Endothelial cell of umbilical vein (primary cell): ENCODE data around the gene RGPD6. TPM values are rescaled to one million over a fixed set of nuclear protein-coding genes. Genes with fewer than 3 reads are reported as not detected.
"Not testable (repeated sequence)": the region's sequence is repeated elsewhere in the genome, so short reads cannot be mapped to it uniquely, and the experiment has no call there.

ENCODE experiments used
- BruUV-seq: library from RNA; stranded (reverse); fragments of 400-500 nt; replicated peaks from 2 replicates; lab custom pipeline; 2021; lab: Mats Ljungman, UMichigan
- CTCF ChIA-PET: fragments of 300-600, 350-600 bp; sonication (Branson Sonifier 250); formaldehyde crosslinking; loops from one replicate; lab custom pipeline; 2021; ENCODE audit warnings: antibody characterized with exemption, inconsistent platforms; lab: Charles Lee
- POLR2A ChIA-PET: fragments of 300-600, 350-600 bp; sonication (Branson Sonifier 250); formaldehyde crosslinking; loops from one replicate; lab custom pipeline; 2021; ENCODE audit warnings: antibody characterized with exemption, inconsistent platforms; lab: Charles Lee
- DNase-seq: peaks from one replicate; pipeline ENCODE4 v3.0.0-alpha.2; 2011; ENCODE audit warnings: low read depth, low spot score
- FAIRE-seq: peaks from 2 replicates; lab custom pipeline; 2011; peaks lifted over from hg19 to GRCh38; lab: Jason Lieb, UNC
- H2AFZ ChIP-seq: 2 replicates; pipeline ENCODE4 v1.6.0; 2012; ENCODE audit warnings: low read depth, low read length, control low read depth, inconsistent platforms
- H3K27ac ChIP-seq: 2 replicates; pipeline ENCODE4 v1.5.1; 2011; ENCODE audit warnings: low read depth, mild to moderate bottlenecking, control low read depth, low read length, moderate library complexity; ENCODE audit not compliant: insufficient read depth
- H3K27me3 ChIP-seq, 2 experiments: 2 replicates each; pipeline versions ENCODE4 v1.6.0 to v1.6.1; 2011; ENCODE audit warnings: low read length in 2 of 2, mixed read lengths in 1 of 2; ENCODE audit not compliant: control insufficient read depth in 2 of 2, insufficient read depth in 2 of 2
- H3K36me3 ChIP-seq, 2 experiments: 2 replicates in 1 of 2; 3 replicates in 1 of 2; pipeline ENCODE4 v1.5.1; 2011; ENCODE audit warnings: low read length in 2 of 2, mild to moderate bottlenecking in 1 of 2, moderate library complexity in 1 of 2; ENCODE audit not compliant: control insufficient read depth in 2 of 2, insufficient read depth in 2 of 2; ENCODE audit errors: extremely low read depth in 1 of 2
- H3K4me1 ChIP-seq: 3 replicates; pipeline ENCODE4 v1.5.1; 2011; ENCODE audit warnings: mild to moderate bottlenecking, low read length; ENCODE audit not compliant: control insufficient read depth, insufficient read depth; ENCODE audit errors: extremely low read depth
- H3K4me2 ChIP-seq: 2 replicates; pipeline ENCODE4 v1.6.1; 2011; ENCODE audit warnings: low read length, control low read depth, mixed read lengths; ENCODE audit not compliant: insufficient read depth
- H3K4me3 ChIP-seq, 3 experiments: fragments of 200-600 bp in 1 of 3; sonication (generic), shearing (Covaris generic) in 1 of 3; replicated peaks in 1 of 3; 2 replicates each; pipeline ENCODE4 v1.5.1; 2011 to 2016; ENCODE audit warnings: control low read depth in 3 of 3, low read length in 3 of 3, mild to moderate bottlenecking in 2 of 3, inconsistent platforms in 1 of 3, low read depth in 1 of 3, moderate library complexity in 1 of 3; ENCODE audit not compliant: insufficient read depth in 1 of 3
- H3K79me2 ChIP-seq: 2 replicates; pipeline ENCODE4 v1.6.0; 2012; ENCODE audit warnings: low read length, inconsistent platforms; ENCODE audit not compliant: control insufficient read depth, insufficient read depth
- H3K9ac ChIP-seq: replicated peaks from 2 replicates; pipeline ENCODE3; 2011; ENCODE audit warnings: low read length, control low read depth; ENCODE audit not compliant: insufficient read depth; ENCODE audit errors: extremely low read depth
- H3K9me1 ChIP-seq: replicated peaks from 3 replicates; pipeline ENCODE4 v1.6.0; 2011; ENCODE audit warnings: mild to moderate bottlenecking, low read length; ENCODE audit not compliant: control insufficient read depth, insufficient read depth; ENCODE audit errors: extremely low read depth
- H3K9me3 ChIP-seq: replicated peaks from 2 replicates; pipeline ENCODE4 v1.5.1; 2012; ENCODE audit warnings: low read length, inconsistent platforms; ENCODE audit not compliant: control insufficient read depth, insufficient read depth
- H4K20me1 ChIP-seq: replicated peaks from 2 replicates; pipeline ENCODE3; 2011; ENCODE audit warnings: mild to moderate bottlenecking, low read length; ENCODE audit not compliant: control insufficient read depth, insufficient read depth; ENCODE audit errors: extremely low read depth
- dilution Hi-C: fragments of 300-500 bp; cut with MboI; formaldehyde crosslinking; loops from one replicate; pipeline ENCODE4 v1.15.0; 2019; ENCODE audit warnings: low sequenced_read_pairs; ENCODE audit not compliant: extremely low pct_ligation_motif_present
- intact Hi-C: fragments of 100-400 bp; cut with micrococcal nuclease; formaldehyde crosslinking; loops from one replicate; pipeline ENCODE4 v1.10.0; 2022
- polyA plus RNA-seq, 4 experiments: library from polyadenylated mRNA; depleted of rRNA in 3 of 4; stranded (reverse) in 3 of 4; unstranded in 1 of 4; fragments of >200 nt; gene quantifications; 2 replicates each; pipeline versions ENCODE4 v1.2.1 to v1.2.3, GENCODE V29; 2011 to 2012; ENCODE audit warnings: missing spikeins in 1 of 4
- total RNA-seq: library from RNA; stranded (reverse); gene quantifications from 2 replicates; pipeline ENCODE4 v1.2.3, GENCODE V29; 2021

RGPD6 gene
- total and polyA plus RNA-seq, 2 donors (not counting 3 experiments of a cell fraction or from before 2014, with no cell fraction given), result 6.0 to 21.0 TPM

- H3K27me3 ChIP-seq, H4K20me1 ChIP-seq, H3K79me2 ChIP-seq, H2AFZ ChIP-seq, H3K9me3 ChIP-seq, BruUV-seq, H3K27ac ChIP-seq, POLR2A ChIA-PET, DNase-seq, H3K4me1 ChIP-seq, FAIRE-seq, intact Hi-C loops, H3K9ac ChIP-seq, CTCF ChIA-PET, H3K4me2 ChIP-seq, H3K9me1 ChIP-seq, dilution Hi-C loops, H3K36me3 ChIP-seq, H3K4me3 ChIP-seq: not testable (repeated sequence)
Observed at GRCh38 chr2:110475627-110476359, 101.2 kb downstream of the RGPD6 start.

GRCh38 chr2:110474898-110475297 is 102.1 kb downstream of the RGPD6 start:
- H3K4me1 ChIP-seq, CTCF ChIA-PET, H3K36me3 ChIP-seq, POLR2A ChIA-PET, H3K9ac ChIP-seq, H3K9me1 ChIP-seq, dilution Hi-C loops, H3K27ac ChIP-seq, H3K4me3 ChIP-seq, H2AFZ ChIP-seq, DNase-seq, H4K20me1 ChIP-seq, BruUV-seq, intact Hi-C loops, H3K4me2 ChIP-seq, H3K27me3 ChIP-seq, H3K9me3 ChIP-seq, FAIRE-seq, H3K79me2 ChIP-seq: not testable (repeated sequence)

- BruUV-seq, H3K4me3 ChIP-seq, H3K4me2 ChIP-seq, H3K36me3 ChIP-seq, intact Hi-C loops, POLR2A ChIA-PET, H2AFZ ChIP-seq, H3K9me1 ChIP-seq, H4K20me1 ChIP-seq, H3K9ac ChIP-seq, H3K27me3 ChIP-seq, H3K79me2 ChIP-seq, H3K4me1 ChIP-seq, FAIRE-seq, H3K9me3 ChIP-seq, H3K27ac ChIP-seq, CTCF ChIA-PET, DNase-seq, dilution Hi-C loops: not testable (repeated sequence)
Observed at GRCh38 chr2:110473059-110473358, 104.0 kb downstream of the RGPD6 start.

GRCh38 chr2:110472171-110473058 is 104.6 kb downstream of the RGPD6 start, which contains the start of gene LIMS4:
TSS of gene LIMS4 (minus strand) at chr2:110472816. CDS start at chr2:110472778, 38 bp downstream.
- dilution Hi-C loops, H3K9me3 ChIP-seq, CTCF ChIA-PET, intact Hi-C loops, H4K20me1 ChIP-seq, FAIRE-seq, H3K4me1 ChIP-seq, BruUV-seq, H3K9ac ChIP-seq, DNase-seq, H2AFZ ChIP-seq, H3K4me2 ChIP-seq, H3K4me3 ChIP-seq, H3K79me2 ChIP-seq, H3K27me3 ChIP-seq, H3K9me1 ChIP-seq, H3K27ac ChIP-seq, H3K36me3 ChIP-seq, POLR2A ChIA-PET: not testable (repeated sequence)
